HepG2 (cell line): Measurements from ENCODE around the gene INHBC. TPM values are rescaled to one million over a fixed set of nuclear protein-coding genes. Genes with fewer than 3 reads are reported as not detected.

ENCODE experiments used
- AHDC1 ChIP-seq: sonication (generic); formaldehyde crosslinking; IDR thresholded peaks from 2 replicates; pipeline ENCODE4 v1.5.1; 2020; ENCODE audit warnings: mild to moderate bottlenecking, missing genetic modification reagents, borderline replicate concordance
- ATM ChIP-seq: fragments of 450-650 bp; IDR thresholded peaks from 2 replicates; pipeline ENCODE4 v1.7.1; 2017; ENCODE audit warnings: mild to moderate bottlenecking, borderline replicate concordance
- CEBPZ ChIP-seq: IDR thresholded peaks from 2 replicates; pipeline ENCODE4 v1.6.1; 2012; ENCODE audit warnings: low read length, improper control_type of control experiment
- FLYWCH1 ChIP-seq: sonication (generic); formaldehyde crosslinking; IDR thresholded peaks from 2 replicates; pipeline ENCODE4 v1.8.1; 2023; ENCODE audit warnings: mild to moderate bottlenecking, missing genetic modification reagents
- FOSL2 ChIP-seq: sonication (generic); formaldehyde crosslinking; IDR thresholded peaks from 2 replicates; pipeline ENCODE4 v1.4.0; 2020; ENCODE audit warnings: missing genetic modification reagents
- FOXC1 ChIP-seq: sonication (generic); formaldehyde crosslinking; IDR thresholded peaks from 2 replicates; pipeline ENCODE4 v1.8.0; 2022; ENCODE audit warnings: mild to moderate bottlenecking, missing genetic modification reagents, borderline replicate concordance
- HDAC2 ChIP-seq: sonication (generic); formaldehyde crosslinking; IDR thresholded peaks from 2 replicates; pipeline ENCODE4 v1.4.0; 2020; ENCODE audit warnings: missing genetic modification reagents
- HNRNPUL1 ChIP-seq: fragments of 200-400 bp; formaldehyde crosslinking; IDR thresholded peaks from 2 replicates; pipeline ENCODE4 v1.6.1; 2017; ENCODE audit warnings: low read depth, mild to moderate bottlenecking, low read length, moderate library complexity
- MXD4 ChIP-seq: IDR thresholded peaks from 2 replicates; pipeline ENCODE4 v1.6.1; 2016; ENCODE audit warnings: mild to moderate bottlenecking, missing biosample characterization, missing genetic modification reagents
- NFIC ChIP-seq: IDR thresholded peaks from 2 replicates; pipeline ENCODE4 v1.6.1; 2012; ENCODE audit warnings: mild to moderate bottlenecking, low read length, inconsistent platforms
- PAWR ChIP-seq: sonication (generic); formaldehyde crosslinking; IDR thresholded peaks from 2 replicates; pipeline ENCODE4 v1.4.0; 2020; ENCODE audit warnings: missing genetic modification reagents, mild to moderate bottlenecking, borderline replicate concordance
- REPIN1 ChIP-seq: sonication (generic); formaldehyde crosslinking; IDR thresholded peaks from 2 replicates; pipeline ENCODE4 v1.8.0; 2022; ENCODE audit warnings: missing genetic modification reagents, low read depth, mild to moderate bottlenecking, borderline replicate concordance
- STAG1 ChIP-seq: sonication (generic); formaldehyde crosslinking; IDR thresholded peaks from 2 replicates; pipeline ENCODE4 v1.4.0; 2020; ENCODE audit warnings: missing genetic modification reagents
- TCF7 ChIP-seq: sonication (generic); IDR thresholded peaks from 2 replicates; pipeline ENCODE4 v1.6.1; 2016; ENCODE audit warnings: antibody characterized with exemption, low read depth
- TSC22D2 ChIP-seq: sonication (generic); formaldehyde crosslinking; IDR thresholded peaks from 2 replicates; pipeline ENCODE4 v1.5.1; 2020; ENCODE audit warnings: missing genetic modification reagents, mild to moderate bottlenecking, borderline replicate concordance
- ZFY ChIP-seq: sonication (generic); formaldehyde crosslinking; IDR thresholded peaks from 2 replicates; pipeline ENCODE4 v1.4.0; 2020; ENCODE audit warnings: missing genetic modification reagents
- ZNF549 ChIP-seq: sonication (generic); formaldehyde crosslinking; IDR thresholded peaks from 2 replicates; pipeline ENCODE4 v1.5.0; 2020; ENCODE audit warnings: missing genetic modification reagents
- ZNF569 ChIP-seq: sonication (generic); formaldehyde crosslinking; IDR thresholded peaks from 2 replicates; pipeline ENCODE4 v1.5.0; 2020; ENCODE audit warnings: mild to moderate bottlenecking, missing genetic modification reagents, moderate library complexity, borderline replicate concordance
- ZNF704 ChIP-seq: sonication (generic); formaldehyde crosslinking; IDR thresholded peaks from 2 replicates; pipeline ENCODE4 v1.8.1; 2023; ENCODE audit warnings: mild to moderate bottlenecking, inconsistent platforms, moderate library complexity, missing genetic modification reagents, borderline replicate concordance
- ZNF850 ChIP-seq: sonication (generic); formaldehyde crosslinking; conservative IDR thresholded peaks from 2 replicates; pipeline ENCODE4 v1.9.0; 2021; ENCODE audit warnings: mild to moderate bottlenecking, missing genetic modification reagents
- ZSCAN21 ChIP-seq: sonication (generic); formaldehyde crosslinking; IDR thresholded peaks from 2 replicates; pipeline ENCODE4 v1.8.0; 2022; ENCODE audit warnings: mild to moderate bottlenecking, missing genetic modification reagents, moderate library complexity, borderline replicate concordance
- polyA plus RNA-seq, 8 experiments: library from polyadenylated mRNA; depleted of rRNA in 3 of 8; stranded (reverse) in 7 of 8; unstranded in 1 of 8; fragments of >200 nt; fragmentation: Illumina TruSeq in 4 of 8; extraction: Trizol in 4 of 8; gene quantifications; 2 replicates each; pipeline versions ENCODE4 v1.2.1 to v1.2.3, GENCODE V29; 2011 to 2016; ENCODE audit warnings: low read depth in 4 of 8, missing spikeins in 1 of 8, mixed read lengths in 1 of 8; ENCODE audit not compliant: insufficient read depth in 1 of 8
- total RNA-seq, 5 experiments: library from RNA; depleted of rRNA; stranded (reverse); fragments of >200 nt; fragmentation: Illumina TruSeq; extraction: Trizol; gene quantifications; 2 replicates each; pipeline ENCODE4 v1.2.3, GENCODE V29; 2016; ENCODE audit warnings: low read depth in 1 of 5

The INHBC gene
- total and polyA plus RNA-seq, 2 of the 13 experiments (the other 11 are each of a cell fraction or from before 2014, with no cell fraction given): 1.8 to 13.8 TPM

- TF ChIP-seq TSC22D2 (CRISPR knock-in tag) (no peak), REPIN1 (CRISPR knock-in tag) (0 out of 2 replicates have a peak, but pooled peaks have one; percentile 38), TCF7 (no peak), ZNF549 (CRISPR knock-in tag) (no peak), ZNF704 (CRISPR knock-in tag) (no peak), FOXC1 (CRISPR knock-in tag) (no peak), ZNF850 (CRISPR knock-in tag) (no peak), ATM (no peak), ZNF569 (CRISPR knock-in tag) (no peak), FLYWCH1 (CRISPR knock-in tag) (no peak), ZSCAN21 (CRISPR knock-in tag) (no peak), MXD4 (CRISPR knock-in tag) (no peak), STAG1 (peak; percentile 82), PAWR (CRISPR knock-in tag) (no peak), AHDC1 (CRISPR knock-in tag) (no peak), HNRNPUL1 (no peak), FOSL2 (CRISPR knock-in tag) (no peak), NFIC (no peak), HDAC2 (CRISPR knock-in tag) (peak; percentile 25; the same call in 1 of the 2 replicates), CEBPZ (no peak), ZFY (CRISPR knock-in tag) (peak; percentile 12; the same call in 1 of the 2 replicates)
These were observed 24.6 kb downstream of the INHBC start (continued) for GRCh38 chr12:57459055-57459749.
